ENCODE data around the gene NISCH. TPM values are rescaled to one million over a fixed set of nuclear protein-coding genes. Genes with fewer than 3 reads are reported as not detected.

NISCH gene
- total and polyA plus RNA-seq, 2 donors (not counting 1 experiment from before 2014, with no cell fraction given): 31.1 to 69.9 TPM

GRCh38 chr3:52456169-52456799 lies 880 bp downstream of the NISCH start:
- DNase-seq (ENCODE audit: low read depth in 2 of 2): peak; percentile 41
- H2AFZ ChIP-seq (ENCODE audit: low read length): peak overlapping the region; percentile 64
- H3K27me3 ChIP-seq (ENCODE audit: control insufficient read depth, insufficient read depth, low read length): no peaks in the 10 kb centered on the region
- no peaks in the 10 kb centered on the region for H3K9me3 ChIP-seq (ENCODE audit: control insufficient read depth, insufficient read depth, low read depth, low read length)
- H3K27ac ChIP-seq (ENCODE audit: insufficient read depth, low read length): peak overlapping the region; percentile 69
- H3K4me1 ChIP-seq (ENCODE audit: control insufficient read depth, extremely low read depth, insufficient read depth, low read length): peaks cover 7% of the 10 kb centered on the region
- H3K4me2 ChIP-seq (ENCODE audit: extremely low read depth, insufficient read depth, low read length): peak overlapping the region; percentile 84
- peak overlapping the region; percentile 73 for H3K9ac ChIP-seq (ENCODE audit: insufficient read depth, low read length)
- H3K79me2 ChIP-seq (ENCODE audit: control insufficient read depth, insufficient read depth, low read length): peaks cover 22% of the 10 kb centered on the region
- no peak for TF ChIP-seq EZH2 (IDR thresholded peaks at IDR 0.05; ENCODE audit: low read length, missing control alignments)
- TF ChIP-seq CTCF (conservative IDR thresholded peaks at IDR 0.05 in 1 of 2, IDR thresholded peaks at IDR 0.05 in 1 of 2; ENCODE audit: low read depth in 1 of 2, low read length in 2 of 2): no peak
- H3K4me3 ChIP-seq (replicated peaks in 1 of 4; ENCODE audit: control extremely low read depth in 1 of 4, insufficient read depth in 1 of 4, low read depth in 3 of 4, low read length in 4 of 4): peak overlapping the region; percentile 84 to 90 (median 89)
- no peaks in the 10 kb centered on the region for H4K20me1 ChIP-seq (ENCODE audit: control insufficient read depth, extremely low read depth, insufficient read depth, low read length)
- peaks cover 9% of the 10 kb centered on the region for H3K36me3 ChIP-seq (ENCODE audit: control insufficient read depth, insufficient read depth, low read length)

- Histone ChIP-seq H3K36me3 (ENCODE audit: control insufficient read depth, insufficient read depth, low read length) (peaks cover 9% of the 10 kb centered on the region), H2AFZ (ENCODE audit: low read length) (peak overlapping the region; percentile 64), H3K27me3 (ENCODE audit: control insufficient read depth, insufficient read depth, low read length) (no peaks in the 10 kb centered on the region), H3K4me2 (ENCODE audit: extremely low read depth, insufficient read depth, low read length) (peak overlapping the region; percentile 84), H3K9ac (ENCODE audit: insufficient read depth, low read length) (peak overlapping the region; percentile 73), H3K4me3 (replicated peaks in 1 of 4; ENCODE audit: control extremely low read depth in 1 of 4, insufficient read depth in 1 of 4, low read depth in 3 of 4, low read length in 4 of 4) (peak overlapping the region; percentile 84 to 90 (median 89)), H3K4me1 (ENCODE audit: control insufficient read depth, extremely low read depth, insufficient read depth, low read length) (peaks cover 7% of the 10 kb centered on the region), H4K20me1 (ENCODE audit: control insufficient read depth, extremely low read depth, insufficient read depth, low read length) (no peaks in the 10 kb centered on the region), H3K9me3 (ENCODE audit: control insufficient read depth, insufficient read depth, low read depth, low read length) (no peaks in the 10 kb centered on the region), H3K79me2 (ENCODE audit: control insufficient read depth, insufficient read depth, low read length) (peaks cover 22% of the 10 kb centered on the region), H3K27ac (ENCODE audit: insufficient read depth, low read length) (no peak overlapping the region)
- TF ChIP-seq CTCF (conservative IDR thresholded peaks at IDR 0.05 in 1 of 2, IDR thresholded peaks at IDR 0.05 in 1 of 2; ENCODE audit: low read depth in 1 of 2, low read length in 2 of 2): no peak
- TF ChIP-seq EZH2 (IDR thresholded peaks at IDR 0.05; ENCODE audit: low read length, missing control alignments): no peak
- DNase-seq (ENCODE audit: low read depth in 2 of 2): no peak
These were observed 1.4 kb downstream of the NISCH start for GRCh38 chr3:52456800-52457183.

DNA sequence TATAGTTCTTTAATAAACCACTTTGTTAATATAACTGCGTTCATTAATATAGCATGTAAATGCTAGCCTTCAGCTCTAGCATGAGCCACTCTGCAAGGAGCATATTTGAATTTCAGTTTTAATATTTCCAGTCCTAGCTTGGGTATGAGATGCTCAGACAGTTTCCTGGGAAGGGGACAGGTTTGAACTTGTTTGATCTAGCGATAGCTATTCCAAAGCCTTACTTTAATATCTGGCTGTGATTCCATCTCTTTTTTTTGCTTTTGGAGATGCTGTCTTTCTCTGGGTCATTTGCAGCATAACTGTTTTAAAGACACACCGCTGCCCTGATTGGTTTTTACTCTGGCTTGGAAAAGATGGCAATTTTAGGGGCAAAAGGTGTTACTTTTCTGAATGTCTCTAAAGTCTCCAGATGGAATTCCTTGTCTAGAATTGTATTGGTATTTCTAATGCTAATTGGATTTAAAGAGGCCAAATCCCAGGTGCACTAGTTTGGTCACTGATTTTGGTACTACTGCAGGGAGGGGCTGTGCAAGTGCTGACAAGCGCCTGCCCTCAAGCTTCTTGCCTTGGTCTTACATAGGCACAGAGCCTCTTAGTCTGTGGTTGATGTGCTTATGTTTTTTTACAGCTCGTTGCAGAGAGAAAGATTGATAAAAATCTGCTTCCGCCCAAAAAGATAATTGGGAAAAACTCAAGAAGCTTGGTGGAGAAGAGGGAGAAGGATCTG lies 2.8 kb downstream of the NISCH start:
- H3K4me2 ChIP-seq (ENCODE audit: extremely low read depth, insufficient read depth, low read length): no peak overlapping the region
- H3K36me3 ChIP-seq (ENCODE audit: control insufficient read depth, insufficient read depth, low read length): peaks cover 9% of the 10 kb centered on the region
- H3K9me3 ChIP-seq (ENCODE audit: control insufficient read depth, insufficient read depth, low read depth, low read length): no peaks in the 10 kb centered on the region
- no peak for DNase-seq (ENCODE audit: low read depth in 2 of 2)
- H3K9ac ChIP-seq (ENCODE audit: insufficient read depth, low read length): no peak overlapping the region
- no peak overlapping the region for H3K27ac ChIP-seq (ENCODE audit: insufficient read depth, low read length)
- H2AFZ ChIP-seq (ENCODE audit: low read length): no peak overlapping the region
- H4K20me1 ChIP-seq (ENCODE audit: control insufficient read depth, extremely low read depth, insufficient read depth, low read length): no peaks in the 10 kb centered on the region
- no peaks in the 10 kb centered on the region for H3K27me3 ChIP-seq (ENCODE audit: control insufficient read depth, insufficient read depth, low read length)
- H3K4me3 ChIP-seq (replicated peaks in 1 of 4; ENCODE audit: control extremely low read depth in 1 of 4, insufficient read depth in 1 of 4, low read depth in 3 of 4, low read length in 4 of 4): no peak overlapping the region
- H3K4me1 ChIP-seq (ENCODE audit: control insufficient read depth, extremely low read depth, insufficient read depth, low read length): peaks cover 7% of the 10 kb centered on the region
- H3K79me2 ChIP-seq (ENCODE audit: control insufficient read depth, insufficient read depth, low read length): peaks cover 22% of the 10 kb centered on the region
- TF ChIP-seq EZH2 (IDR thresholded peaks at IDR 0.05; ENCODE audit: low read length, missing control alignments): no peak
- TF ChIP-seq CTCF (conservative IDR thresholded peaks at IDR 0.05 in 1 of 2, IDR thresholded peaks at IDR 0.05 in 1 of 2; ENCODE audit: low read depth in 1 of 2, low read length in 2 of 2): no peak
